Peyer's patch (tissue), 4 donors: ENCODE data around the gene COL4A1.

ENCODE experiments used
- POLR2A ChIP-seq, 2 donors: fragments of 450-650 bp; IDR thresholded peaks; one replicate each; pipeline ENCODE4 v1.5.1; 2017; ENCODE audit warnings: antibody characterized with exemption in 2 of 2, mild to moderate bottlenecking in 2 of 2, moderate library complexity in 2 of 2
- TF ChIP-seq, protein P1 (sequence below), 6 experiments: fragments of 450-650 bp in 4 of 6; fragments of 200-600 bp in 2 of 6; sonication (generic) in 1 of 6; IDR thresholded peaks; one replicate each; pipeline ENCODE4 v1.5.1; 2017 to 2019; ENCODE audit warnings: antibody characterized with exemption in 6 of 6, mild to moderate bottlenecking in 3 of 6, moderate library complexity in 1 of 6

DNA sequence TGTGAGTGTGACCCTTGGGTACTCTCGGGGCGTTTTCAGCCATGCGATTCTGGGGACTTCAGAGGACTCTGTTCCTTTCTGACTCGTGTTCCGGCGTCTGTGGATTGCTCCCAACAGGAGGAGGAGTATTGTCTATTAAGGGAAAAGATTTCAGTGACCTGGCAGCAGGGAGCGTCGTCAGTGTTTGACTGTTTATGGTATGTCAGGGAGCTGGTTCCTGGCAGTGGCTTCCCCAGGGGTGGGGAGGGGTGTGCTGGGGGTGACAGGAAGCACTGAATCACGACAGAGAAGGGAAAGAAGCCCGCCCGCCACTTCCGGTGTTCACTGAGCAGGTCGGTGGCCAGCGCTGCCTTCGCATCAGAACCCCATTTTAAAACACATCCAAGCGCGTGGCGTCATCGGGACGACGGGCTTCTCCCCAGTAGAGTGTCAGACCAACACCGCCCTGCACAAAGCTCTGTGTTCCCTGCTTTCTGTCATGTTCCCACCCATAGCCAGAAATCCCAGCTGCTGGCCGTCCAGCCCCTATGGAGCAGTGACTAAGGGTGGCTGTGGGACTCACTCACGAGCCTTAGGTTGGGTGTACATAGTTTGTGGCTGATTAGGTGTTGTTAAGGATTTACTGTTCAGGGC lies 34.0 kb upstream of the COL4A1 start:
- TF ChIP-seq, protein P1, sequence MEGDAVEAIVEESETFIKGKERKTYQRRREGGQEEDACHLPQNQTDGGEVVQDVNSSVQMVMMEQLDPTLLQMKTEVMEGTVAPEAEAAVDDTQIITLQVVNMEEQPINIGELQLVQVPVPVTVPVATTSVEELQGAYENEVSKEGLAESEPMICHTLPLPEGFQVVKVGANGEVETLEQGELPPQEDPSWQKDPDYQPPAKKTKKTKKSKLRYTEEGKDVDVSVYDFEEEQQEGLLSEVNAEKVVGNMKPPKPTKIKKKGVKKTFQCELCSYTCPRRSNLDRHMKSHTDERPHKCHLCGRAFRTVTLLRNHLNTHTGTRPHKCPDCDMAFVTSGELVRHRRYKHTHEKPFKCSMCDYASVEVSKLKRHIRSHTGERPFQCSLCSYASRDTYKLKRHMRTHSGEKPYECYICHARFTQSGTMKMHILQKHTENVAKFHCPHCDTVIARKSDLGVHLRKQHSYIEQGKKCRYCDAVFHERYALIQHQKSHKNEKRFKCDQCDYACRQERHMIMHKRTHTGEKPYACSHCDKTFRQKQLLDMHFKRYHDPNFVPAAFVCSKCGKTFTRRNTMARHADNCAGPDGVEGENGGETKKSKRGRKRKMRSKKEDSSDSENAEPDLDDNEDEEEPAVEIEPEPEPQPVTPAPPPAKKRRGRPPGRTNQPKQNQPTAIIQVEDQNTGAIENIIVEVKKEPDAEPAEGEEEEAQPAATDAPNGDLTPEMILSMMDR (IDR thresholded peaks at IDR 0.05): no peak
- no peak for TF ChIP-seq POLR2A (IDR thresholded peaks at IDR 0.05)
